ENCODE data around the gene DMAP1.

DMAP1 gene

GRCh38 chr1:44256762-44257554 is 43.7 kb downstream of the DMAP1 start:
- no peak for DNase-seq (ENCODE audit: low spot score)

GRCh38 chr1:44259090-44259489 is 45.8 kb downstream of the DMAP1 start:
- no peak for DNase-seq (ENCODE audit: low spot score)

GRCh38 chr1:44260792-44261170 is 47.5 kb downstream of the DMAP1 start:
- no peak for DNase-seq (ENCODE audit: low spot score)

DNA sequence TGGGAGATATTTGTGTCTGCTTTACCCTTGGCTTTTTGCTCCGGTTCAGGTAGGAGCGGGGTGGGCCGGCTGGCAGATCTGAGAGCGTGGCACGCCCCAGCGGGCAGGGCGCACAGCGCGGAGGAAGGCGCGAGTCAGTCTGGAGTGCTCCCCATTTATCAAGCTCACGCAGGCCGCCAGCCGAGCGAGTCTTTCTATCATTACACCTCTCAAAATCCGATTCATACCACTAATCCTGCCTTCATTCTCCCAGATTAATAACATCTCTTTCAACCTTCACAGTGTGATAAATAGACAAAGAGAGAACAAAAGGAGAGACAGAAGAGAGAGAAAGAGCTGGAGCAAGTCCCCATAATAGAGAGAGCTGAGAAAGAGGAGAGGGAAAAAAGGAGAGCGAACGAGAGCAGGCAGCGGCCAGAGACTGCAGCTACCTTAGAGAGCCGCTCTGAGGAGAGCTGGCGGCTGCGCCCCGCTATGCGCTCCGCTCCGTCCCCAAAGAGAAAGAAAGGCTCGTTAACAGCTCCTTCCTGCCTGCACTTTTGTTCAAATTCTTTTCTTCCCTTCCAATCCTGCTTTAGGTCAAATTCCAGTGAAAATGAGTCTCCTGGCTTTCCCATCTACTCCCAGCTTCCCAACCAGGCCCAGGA is 48.0 kb downstream of the DMAP1 start:
- no peak for DNase-seq (ENCODE audit: low spot score)

DNA sequence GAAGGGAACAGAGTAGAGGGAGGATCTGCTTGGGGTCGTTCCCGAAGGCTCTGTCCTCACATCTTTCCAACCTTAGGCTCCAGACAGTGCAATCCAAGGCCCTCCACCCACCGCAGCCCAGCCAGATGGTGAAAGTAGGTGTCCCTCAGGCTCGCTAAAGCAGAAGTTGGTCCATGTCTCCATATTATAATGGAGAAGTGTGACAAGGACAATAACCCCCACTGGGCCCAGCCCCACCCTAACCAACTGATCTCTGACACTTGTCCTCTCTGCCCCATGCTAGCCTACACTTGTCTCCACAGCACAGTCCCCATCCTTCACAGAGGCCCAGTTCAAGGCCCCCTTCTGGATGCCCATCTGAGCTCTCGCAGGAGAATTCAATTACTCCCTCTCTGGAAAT is 48.7 kb downstream of the DMAP1 start:
- no peak for DNase-seq (ENCODE audit: low spot score)

DNA sequence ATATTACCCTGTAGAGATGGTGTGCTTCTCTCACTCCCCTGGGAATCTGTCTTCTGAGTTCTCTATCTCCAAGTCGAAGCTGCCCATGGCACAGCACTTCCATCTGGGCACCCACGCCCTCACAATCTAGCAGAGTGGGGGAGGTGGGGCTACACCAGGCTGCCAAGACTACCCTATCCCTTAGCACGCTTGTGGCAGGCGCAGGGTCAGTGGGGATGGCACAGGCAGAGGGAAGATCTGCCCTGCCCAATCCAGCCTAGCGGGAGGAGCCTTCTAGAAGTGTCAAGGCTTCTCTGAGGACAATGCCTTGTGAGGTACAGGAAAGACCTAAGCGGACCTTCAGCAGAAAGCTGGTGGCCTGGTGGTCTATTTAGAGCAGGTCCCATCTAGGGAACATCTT is 49.1 kb downstream of the DMAP1 start:
- DNase-seq (ENCODE audit: low spot score) = no peak

GRCh38 chr1:44262816-44263567 is 49.7 kb downstream of the DMAP1 start:
- no peak for DNase-seq (ENCODE audit: low spot score)

DNA sequence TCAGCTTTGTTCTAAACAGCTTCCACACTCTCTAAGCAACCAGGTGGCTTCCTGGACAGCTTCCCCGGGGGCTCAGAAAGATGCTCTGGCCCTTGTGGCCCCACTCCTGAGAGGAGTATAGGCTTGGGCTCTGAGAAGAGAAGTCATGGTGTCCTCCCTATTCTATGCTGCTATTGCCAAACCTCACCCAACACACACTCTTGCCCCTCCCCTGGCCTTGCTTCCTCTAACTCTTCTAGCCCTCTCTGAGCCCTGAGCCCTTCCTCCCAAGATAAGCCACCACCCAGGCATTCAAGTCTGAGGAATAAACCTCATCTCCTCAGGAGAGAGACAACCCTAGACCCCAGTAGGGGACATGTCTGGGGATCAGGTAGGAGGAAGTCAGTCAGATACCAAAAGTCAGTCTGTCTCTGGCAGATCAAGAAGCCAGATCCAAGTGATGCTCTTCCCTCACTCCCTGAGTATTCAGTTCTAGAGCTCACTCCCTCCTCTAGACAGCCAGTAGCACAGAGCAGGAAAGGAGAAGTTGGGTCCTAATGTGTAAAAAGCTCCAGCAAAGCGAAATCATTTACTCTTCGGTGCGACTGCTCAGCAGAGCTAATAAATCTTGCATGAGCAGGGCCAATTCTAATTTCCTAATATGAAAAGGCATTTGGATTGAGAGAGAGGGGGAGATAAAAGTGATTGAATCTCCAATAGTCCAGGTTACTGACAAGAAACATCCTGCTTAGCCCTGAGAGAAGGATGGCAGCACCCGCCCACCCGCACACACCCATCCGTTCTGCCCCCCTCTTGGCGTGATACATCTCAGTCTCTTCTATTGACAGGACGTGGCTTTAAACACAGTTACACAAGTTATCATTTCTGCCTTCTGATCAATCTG is 50.5 kb downstream of the DMAP1 start:
- no peak for DNase-seq (ENCODE audit: low spot score)

DNA sequence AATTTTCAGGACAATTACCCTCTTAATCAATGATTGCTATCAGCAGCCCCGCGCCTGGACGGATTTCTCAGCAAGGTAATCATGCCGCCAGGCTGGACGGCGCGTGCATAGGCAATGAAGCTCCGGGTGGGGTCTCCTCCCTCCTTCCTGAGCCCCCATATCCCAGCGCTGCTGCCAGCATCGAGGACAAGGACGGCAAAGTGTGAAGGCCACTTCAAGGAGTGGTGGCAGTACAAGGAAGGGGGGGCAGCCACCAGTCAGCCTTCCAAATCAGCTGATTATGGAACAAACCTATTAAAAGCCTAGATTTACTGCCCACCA is 51.1 kb downstream of the DMAP1 start:
- DNase-seq (ENCODE audit: low spot score) = no peak

- DNase-seq (ENCODE audit: low spot score) = no peak
Measured at GRCh38 chr1:44265656-44266358, 52.5 kb downstream of the DMAP1 start.

GRCh38 chr1:44266400-44267344 is 53.4 kb downstream of the DMAP1 start:
- DNase-seq (ENCODE audit: low spot score) = no peak

GRCh38 chr1:44267438-44267837 is 54.2 kb downstream of the DMAP1 start:
- no peak for DNase-seq (ENCODE audit: low spot score)

GRCh38 chr1:44268054-44268453 is 54.8 kb downstream of the DMAP1 start:
- no peak for DNase-seq (ENCODE audit: low spot score)

Data from CD4-positive, alpha-beta T cell treated with Interleukin-15 for 4 hours (primary cell).